Coronary artery (tissue), 2 donors: ENCODE results near the gene SLC17A8.
"Not testable (repeated sequence)": the region's sequence is repeated elsewhere in the genome, so short reads cannot be mapped to it uniquely, and the experiment has no call there.

Experiments
- DNase-seq: peaks from one replicate; pipeline ENCODE4 v3.0.0-alpha.2; 2017; ENCODE audit warnings: low spot score
- H3K27ac ChIP-seq, 2 donors: fragments of 200-600 bp; sonication (generic); one replicate each; pipeline ENCODE4 v1.5.1; 2016 to 2019
- H3K4me3 ChIP-seq: fragments of 200-600 bp; sonication (generic); 2 replicates; pipeline ENCODE4 v1.5.1; 2016; ENCODE audit warnings: mild to moderate bottlenecking, moderate library complexity
- TF ChIP-seq, protein P1 (sequence below): fragments of 200-600 bp; sonication (generic); IDR thresholded peaks from one replicate; pipeline ENCODE4 v1.5.1; 2019; ENCODE audit warnings: antibody characterized with exemption

SLC17A8 gene

GRCh38 chr12:100356644-100357223, at the start of gene SLC17A8:
Gene SLC17A8 (plus strand): TSS chr12:100357074. CDS start chr12:100357392, 318 bp downstream.
- TF ChIP-seq, protein P1, sequence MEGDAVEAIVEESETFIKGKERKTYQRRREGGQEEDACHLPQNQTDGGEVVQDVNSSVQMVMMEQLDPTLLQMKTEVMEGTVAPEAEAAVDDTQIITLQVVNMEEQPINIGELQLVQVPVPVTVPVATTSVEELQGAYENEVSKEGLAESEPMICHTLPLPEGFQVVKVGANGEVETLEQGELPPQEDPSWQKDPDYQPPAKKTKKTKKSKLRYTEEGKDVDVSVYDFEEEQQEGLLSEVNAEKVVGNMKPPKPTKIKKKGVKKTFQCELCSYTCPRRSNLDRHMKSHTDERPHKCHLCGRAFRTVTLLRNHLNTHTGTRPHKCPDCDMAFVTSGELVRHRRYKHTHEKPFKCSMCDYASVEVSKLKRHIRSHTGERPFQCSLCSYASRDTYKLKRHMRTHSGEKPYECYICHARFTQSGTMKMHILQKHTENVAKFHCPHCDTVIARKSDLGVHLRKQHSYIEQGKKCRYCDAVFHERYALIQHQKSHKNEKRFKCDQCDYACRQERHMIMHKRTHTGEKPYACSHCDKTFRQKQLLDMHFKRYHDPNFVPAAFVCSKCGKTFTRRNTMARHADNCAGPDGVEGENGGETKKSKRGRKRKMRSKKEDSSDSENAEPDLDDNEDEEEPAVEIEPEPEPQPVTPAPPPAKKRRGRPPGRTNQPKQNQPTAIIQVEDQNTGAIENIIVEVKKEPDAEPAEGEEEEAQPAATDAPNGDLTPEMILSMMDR: no peak
- DNase-seq: no peak
- Histone ChIP-seq H3K4me3 (no peak within 1 kb of the TSS), H3K27ac (no peak within 1 kb of the TSS)

GRCh38 chr12:100308138-100308537, 48.7 kb upstream of the SLC17A8 start:
- not testable (repeated sequence) for H3K27ac ChIP-seq, H3K4me3 ChIP-seq, DNase-seq

- DNase-seq: no peak
- TF ChIP-seq, protein P1: no peak
- H3K4me3 ChIP-seq: no peak overlapping the region
- no peak overlapping the region for H3K27ac ChIP-seq
Measured at GRCh38 chr12:100311317-100311716, 45.6 kb upstream of the SLC17A8 start.

GRCh38 chr12:100317371-100317770, 39.5 kb upstream of the SLC17A8 start:
- TF ChIP-seq, protein P1: no peak
- H3K4me3 ChIP-seq: no peak overlapping the region
- no peak for DNase-seq
- no peak overlapping the region for H3K27ac ChIP-seq

- TF ChIP-seq, protein P1: no peak
- no peak for DNase-seq
- Histone ChIP-seq H3K4me3 (no peak overlapping the region), H3K27ac (no peak overlapping the region)
Measured at GRCh38 chr12:100324498-100324897, 32.4 kb upstream of the SLC17A8 start.

DNA sequence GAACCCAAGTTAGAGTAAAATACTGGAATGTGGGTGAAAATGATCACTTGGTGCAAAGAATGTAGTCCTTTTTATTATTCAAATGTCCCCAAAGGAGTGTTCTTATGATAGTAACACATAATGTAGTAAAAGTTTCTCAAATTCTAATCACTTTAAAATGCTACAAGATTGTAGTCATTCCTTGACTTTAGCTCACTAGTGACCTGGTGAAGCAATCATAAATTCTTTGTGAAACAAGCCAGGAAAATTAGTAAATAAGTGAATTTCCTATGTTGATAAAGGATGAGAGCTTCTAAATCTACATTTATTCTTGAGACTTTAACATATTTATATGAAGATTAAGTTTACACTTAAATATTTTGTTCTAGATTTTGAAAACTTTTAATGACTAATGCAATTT, 30.7 kb upstream of the SLC17A8 start:
- Histone ChIP-seq H3K4me3 (no peak overlapping the region), H3K27ac (no peak overlapping the region)
- TF ChIP-seq, protein P1: no peak
- DNase-seq: no peak

GRCh38 chr12:100329800-100330199, 27.1 kb upstream of the SLC17A8 start:
- DNase-seq: no peak
- Histone ChIP-seq H3K27ac (no peak overlapping the region), H3K4me3 (no peak overlapping the region)
- TF ChIP-seq, protein P1: no peak

DNA sequence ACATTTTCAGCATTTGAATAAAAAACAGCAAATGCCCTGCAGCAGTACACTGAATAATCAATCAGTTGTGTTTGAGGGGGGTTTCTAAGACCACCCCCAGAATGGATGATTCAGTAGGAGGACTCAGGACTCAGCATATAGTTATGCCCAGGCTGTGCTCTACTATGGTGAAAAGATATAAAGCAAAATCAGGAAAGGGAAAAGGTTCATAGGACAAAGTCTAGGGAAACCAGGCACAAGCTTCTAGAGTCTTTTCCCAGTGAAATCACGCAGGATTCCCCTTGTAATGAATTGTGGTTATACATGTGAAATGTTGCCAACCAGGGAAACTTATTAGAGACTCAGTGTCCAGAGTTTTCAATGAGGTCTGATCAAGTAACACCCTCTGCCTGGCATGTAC, 25.0 kb upstream of the SLC17A8 start:
- Histone ChIP-seq H3K4me3 (no peak overlapping the region), H3K27ac (no peak overlapping the region)
- TF ChIP-seq, protein P1: no peak
- no peak for DNase-seq
